ENCODE results near the gene DRD3.

Gene DRD3

DNA sequence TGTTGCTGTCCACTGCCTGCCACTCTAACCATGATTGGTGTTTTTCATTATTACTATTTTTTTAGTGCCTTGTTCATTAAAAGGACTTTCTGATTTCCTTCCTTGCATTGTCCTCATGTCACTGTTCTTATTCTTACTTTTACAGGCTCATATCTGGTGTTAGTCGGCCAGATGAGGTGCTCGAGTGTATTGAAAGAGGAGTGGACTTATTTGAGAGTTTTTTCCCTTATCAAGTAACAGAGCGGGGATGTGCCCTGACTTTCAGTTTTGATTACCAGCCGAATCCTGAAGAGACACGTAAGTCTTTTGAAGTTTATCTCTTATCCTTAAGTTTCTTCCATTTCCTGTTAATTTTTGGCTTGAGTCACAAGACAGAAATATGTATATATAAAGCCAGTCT lies 99.1 kb downstream of the DRD3 start:
- no peak for DNase-seq (ENCODE audit: low spot score)
- FAIRE-seq, result no peak

DNA sequence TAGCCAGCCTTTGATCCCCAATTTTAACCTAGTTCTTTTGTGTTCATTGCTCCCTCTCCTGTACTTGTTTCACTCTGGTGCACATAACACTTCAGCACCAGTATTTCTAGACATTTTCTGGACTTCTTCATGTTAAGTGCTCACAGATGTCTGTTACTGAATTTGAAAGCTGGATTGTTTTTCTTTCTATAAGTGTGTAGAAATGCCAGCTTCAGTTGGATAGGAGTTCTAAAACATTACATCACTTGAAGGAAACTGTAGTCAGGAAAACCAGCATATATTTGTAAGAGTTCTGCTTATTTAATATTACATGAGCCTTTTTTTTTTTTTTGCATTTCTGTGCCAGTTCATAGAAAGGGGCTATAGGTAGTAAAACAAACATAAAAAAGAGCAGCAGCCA lies 100.7 kb downstream of the DRD3 start:
- no peak for FAIRE-seq
- no peak for DNase-seq (ENCODE audit: low spot score)

Measured in urothelium cell line (cell line).